HepG2 (cell line): ENCODE measurements around the gene SHC1. TPM values are rescaled to one million over a fixed set of nuclear protein-coding genes. Genes with fewer than 3 reads are reported as not detected.
A peak's percentile ranks its signal among the peaks of the same experiment; 100 is the strongest.

Experiments
- DPF2 ChIP-seq: sonication (generic); formaldehyde crosslinking; IDR thresholded peaks from 2 replicates; pipeline ENCODE4 v1.4.0; 2020; ENCODE audit warnings: mild to moderate bottlenecking, low read depth, missing genetic modification reagents, borderline replicate concordance
- NFE2 ChIP-seq: sonication (generic); formaldehyde crosslinking; IDR thresholded peaks from 2 replicates; pipeline ENCODE4 v1.4.0; 2020; ENCODE audit warnings: missing genetic modification reagents
- NRL ChIP-seq: sonication (generic); formaldehyde crosslinking; IDR thresholded peaks from 2 replicates; pipeline ENCODE4 v1.5.0; 2020; ENCODE audit warnings: missing genetic modification reagents, mild to moderate bottlenecking, moderate library complexity, borderline replicate concordance
- RFXANK ChIP-seq: IDR thresholded peaks from 2 replicates; pipeline ENCODE4 v1.6.1; 2016
- SETDB1 ChIP-seq: sonication (generic); formaldehyde crosslinking; IDR thresholded peaks from 2 replicates; pipeline ENCODE4 v1.5.1; 2020; ENCODE audit warnings: missing genetic modification reagents, mild to moderate bottlenecking, borderline replicate concordance
- SOX13 ChIP-seq, 3 experiments: fragments of 450-650 bp in 1 of 3; sonication (generic) in 1 of 3; formaldehyde crosslinking in 1 of 3; IDR thresholded peaks in 2 of 3; conservative IDR thresholded peaks in 1 of 3; 2 replicates each; pipeline versions ENCODE4 v1.5.0 to v1.6.1; 2016 to 2020; ENCODE audit warnings: antibody characterized with exemption in 1 of 3, mild to moderate bottlenecking in 1 of 3, missing compliant biosample characterization in 1 of 3, missing genetic modification reagents in 1 of 3, moderate library complexity in 1 of 3
- SP1 ChIP-seq, 2 experiments: fragments of 450-650 bp in 1 of 2; sonication (generic) in 1 of 2; formaldehyde crosslinking in 1 of 2; IDR thresholded peaks; 2 replicates each; pipeline versions ENCODE4 v1.4.0 to v1.6.1; 2016 to 2020; ENCODE audit warnings: missing genetic modification reagents in 1 of 2
- ZBTB3 ChIP-seq: sonication (generic); formaldehyde crosslinking; IDR thresholded peaks from 2 replicates; pipeline ENCODE4 v1.4.0; 2020; ENCODE audit warnings: low read depth, mild to moderate bottlenecking, moderate library complexity, missing genetic modification reagents, borderline replicate concordance
- ZBTB33 ChIP-seq: sonication (generic); formaldehyde crosslinking; IDR thresholded peaks from 2 replicates; pipeline ENCODE4 v1.4.0; 2020; ENCODE audit warnings: missing genetic modification reagents
- ZBTB44 ChIP-seq: sonication (generic); formaldehyde crosslinking; IDR thresholded peaks from 2 replicates; pipeline ENCODE4 v1.4.0; 2020; ENCODE audit warnings: missing genetic modification reagents
- ZNF276 ChIP-seq: sonication (generic); formaldehyde crosslinking; IDR thresholded peaks from 2 replicates; pipeline ENCODE4 v1.4.0; 2020; ENCODE audit warnings: mild to moderate bottlenecking, low read depth, missing genetic modification reagents
- ZNF589 ChIP-seq: sonication (generic); formaldehyde crosslinking; conservative IDR thresholded peaks from 2 replicates; pipeline ENCODE4 v1.8.0; 2022; ENCODE audit warnings: mild to moderate bottlenecking, moderate library complexity, missing genetic modification reagents
- ZNF878 ChIP-seq: sonication (generic); formaldehyde crosslinking; IDR thresholded peaks from 2 replicates; pipeline ENCODE4 v1.8.1; 2023; ENCODE audit warnings: mild to moderate bottlenecking, missing genetic modification reagents, moderate library complexity
- polyA plus RNA-seq, 8 experiments: library from polyadenylated mRNA; depleted of rRNA in 3 of 8; stranded (reverse) in 7 of 8; unstranded in 1 of 8; fragments of >200 nt; fragmentation: Illumina TruSeq in 4 of 8; extraction: Trizol in 4 of 8; gene quantifications; 2 replicates each; pipeline versions ENCODE4 v1.2.1 to v1.2.3, GENCODE V29; 2011 to 2016; ENCODE audit warnings: low read depth in 4 of 8, missing spikeins in 1 of 8, mixed read lengths in 1 of 8; ENCODE audit not compliant: insufficient read depth in 1 of 8
- total RNA-seq, 5 experiments: library from RNA; depleted of rRNA; stranded (reverse); fragments of >200 nt; fragmentation: Illumina TruSeq; extraction: Trizol; gene quantifications; 2 replicates each; pipeline ENCODE4 v1.2.3, GENCODE V29; 2016; ENCODE audit warnings: low read depth in 1 of 5
- TF ChIP-seq, protein P1 (sequence below): sonication (generic); formaldehyde crosslinking; IDR thresholded peaks from 2 replicates; pipeline ENCODE4 v1.5.1; 2020; ENCODE audit warnings: mild to moderate bottlenecking, moderate library complexity, missing genetic modification reagents
- TF ChIP-seq, protein P2 (sequence below): sonication (generic); formaldehyde crosslinking; IDR thresholded peaks from 2 replicates; pipeline ENCODE4 v1.4.0; 2020; ENCODE audit warnings: missing genetic modification reagents; ENCODE audit errors: not compliant biosample characterization
- TF ChIP-seq, protein P3 (sequence below): sonication (generic); formaldehyde crosslinking; IDR thresholded peaks from 2 replicates; pipeline ENCODE4 v1.4.0; 2020; ENCODE audit warnings: mild to moderate bottlenecking, missing genetic modification reagents

The SHC1 gene
- total and polyA plus RNA-seq, 2 of the 13 experiments (the other 11 are each of a cell fraction or from before 2014, with no cell fraction given) = 52.0 to 137 TPM

DNA sequence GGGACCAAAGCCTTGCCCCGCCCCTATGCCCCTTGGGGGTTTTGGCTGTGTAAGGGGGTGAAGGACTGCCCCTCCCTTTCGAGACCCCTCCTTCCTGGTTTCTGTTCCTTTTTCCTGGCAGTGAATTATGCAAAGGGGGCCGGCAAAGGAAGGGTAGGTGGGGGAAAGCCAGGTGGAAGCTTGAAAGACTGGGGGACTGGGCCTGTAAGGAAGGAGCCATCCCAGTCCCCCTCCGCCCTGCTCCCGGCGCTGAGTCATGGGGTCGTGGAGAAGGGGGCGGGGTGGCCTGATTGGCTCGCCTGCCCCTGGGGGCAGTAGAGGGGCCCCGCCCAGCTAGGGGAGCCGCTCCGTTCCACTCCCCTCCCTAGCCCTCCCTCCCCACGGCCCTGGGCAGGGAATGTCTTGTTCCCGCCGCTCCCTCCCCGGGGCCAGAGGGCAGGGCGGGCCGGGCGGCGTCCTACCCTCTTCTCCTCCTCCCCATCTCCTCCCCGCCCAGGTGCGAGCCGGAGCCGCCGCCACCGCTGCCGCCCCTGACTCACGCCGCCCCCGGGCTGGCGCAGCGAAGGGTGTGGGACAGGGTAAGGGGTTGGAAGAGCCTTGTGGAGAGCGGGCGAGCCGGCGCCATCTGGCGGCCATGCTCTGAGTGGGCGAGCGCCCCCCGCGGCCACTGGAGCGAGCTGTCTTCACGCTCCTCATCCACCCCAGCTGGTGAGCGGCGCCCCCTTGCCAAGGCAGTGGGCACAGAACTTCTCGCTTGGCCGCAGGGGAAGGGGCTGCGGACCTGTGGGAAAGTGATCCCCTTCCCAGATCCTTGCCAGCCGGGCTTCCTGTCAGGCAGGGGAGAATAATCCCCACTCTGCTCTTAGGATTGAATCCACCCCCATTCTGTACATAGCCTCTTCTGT lies 46.7 kb upstream of the SHC1 start (continued):
- TF ChIP-seq ZBTB33 = peak; percentile 92
- peak; percentile 76; the same call in 1 of the 2 replicates for TF ChIP-seq ZNF589 (CRISPR knock-in tag)
- TF ChIP-seq RFXANK (CRISPR knock-in tag) = peak; percentile 79; the same call in 1 of the 2 replicates
- peak; percentile 52; the same call in 1 of the 2 replicates for TF ChIP-seq NRL (CRISPR knock-in tag)
- no peak; the same call in 1 of the 2 replicates for TF ChIP-seq SOX13 (IDR thresholded peaks at IDR 0.05)
- peak in 1 of 2 experiments; percentile 53; a peak in 2 of 4 replicates for TF ChIP-seq SOX13 (CRISPR knock-in tag; conservative IDR thresholded peaks at IDR 0.05 in 1 of 2, IDR thresholded peaks at IDR 0.05 in 1 of 2)
- TF ChIP-seq ZBTB3 (CRISPR knock-in tag) = no peak
- peak; percentile 99 for TF ChIP-seq ZNF276
- TF ChIP-seq, protein P1, sequence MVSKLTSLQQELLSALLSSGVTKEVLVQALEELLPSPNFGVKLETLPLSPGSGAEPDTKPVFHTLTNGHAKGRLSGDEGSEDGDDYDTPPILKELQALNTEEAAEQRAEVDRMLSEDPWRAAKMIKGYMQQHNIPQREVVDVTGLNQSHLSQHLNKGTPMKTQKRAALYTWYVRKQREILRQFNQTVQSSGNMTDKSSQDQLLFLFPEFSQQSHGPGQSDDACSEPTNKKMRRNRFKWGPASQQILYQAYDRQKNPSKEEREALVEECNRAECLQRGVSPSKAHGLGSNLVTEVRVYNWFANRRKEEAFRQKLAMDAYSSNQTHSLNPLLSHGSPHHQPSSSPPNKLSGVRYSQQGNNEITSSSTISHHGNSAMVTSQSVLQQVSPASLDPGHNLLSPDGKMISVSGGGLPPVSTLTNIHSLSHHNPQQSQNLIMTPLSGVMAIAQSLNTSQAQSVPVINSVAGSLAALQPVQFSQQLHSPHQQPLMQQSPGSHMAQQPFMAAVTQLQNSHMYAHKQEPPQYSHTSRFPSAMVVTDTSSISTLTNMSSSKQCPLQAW = 0 out of 2 replicates have a peak, but pooled peaks have one; percentile 87
- TF ChIP-seq ZNF878 (CRISPR knock-in tag) = peak; percentile 90
- TF ChIP-seq, protein P2, sequence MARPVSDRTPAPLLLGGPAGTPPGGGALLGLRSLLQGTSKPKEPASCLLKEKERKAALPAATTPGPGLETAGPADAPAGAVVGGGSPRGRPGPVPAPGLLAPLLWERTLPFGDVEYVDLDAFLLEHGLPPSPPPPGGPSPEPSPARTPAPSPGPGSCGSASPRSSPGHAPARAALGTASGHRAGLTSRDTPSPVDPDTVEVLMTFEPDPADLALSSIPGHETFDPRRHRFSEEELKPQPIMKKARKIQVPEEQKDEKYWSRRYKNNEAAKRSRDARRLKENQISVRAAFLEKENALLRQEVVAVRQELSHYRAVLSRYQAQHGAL (CRISPR knock-in tag) = no peak
- no peak for TF ChIP-seq ZBTB44 (CRISPR knock-in tag)
- TF ChIP-seq, protein P3, sequence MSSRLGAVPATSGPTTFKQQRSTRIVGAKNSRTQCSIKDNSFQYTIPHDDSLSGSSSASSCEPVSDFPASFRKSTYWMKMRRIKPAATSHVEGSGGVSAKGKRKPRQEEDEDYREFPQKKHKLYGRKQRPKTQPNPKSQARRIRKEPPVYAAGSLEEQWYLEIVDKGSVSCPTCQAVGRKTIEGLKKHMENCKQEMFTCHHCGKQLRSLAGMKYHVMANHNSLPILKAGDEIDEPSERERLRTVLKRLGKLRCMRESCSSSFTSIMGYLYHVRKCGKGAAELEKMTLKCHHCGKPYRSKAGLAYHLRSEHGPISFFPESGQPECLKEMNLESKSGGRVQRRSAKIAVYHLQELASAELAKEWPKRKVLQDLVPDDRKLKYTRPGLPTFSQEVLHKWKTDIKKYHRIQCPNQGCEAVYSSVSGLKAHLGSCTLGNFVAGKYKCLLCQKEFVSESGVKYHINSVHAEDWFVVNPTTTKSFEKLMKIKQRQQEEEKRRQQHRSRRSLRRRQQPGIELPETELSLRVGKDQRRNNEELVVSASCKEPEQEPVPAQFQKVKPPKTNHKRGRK = no peak; the same call in 1 of the 2 replicates
- no peak for TF ChIP-seq SP1 (IDR thresholded peaks at IDR 0.05)
- peak; percentile 65 for TF ChIP-seq SP1 (CRISPR knock-in tag; IDR thresholded peaks at IDR 0.05)
- no peak for TF ChIP-seq DPF2
- 0 out of 2 replicates have a peak, but pooled peaks have one; percentile 48 for TF ChIP-seq NFE2 (CRISPR knock-in tag)
- no peak for TF ChIP-seq SETDB1 (CRISPR knock-in tag)
